GM21723 (cell line): Measurements from ENCODE around the gene COL1A1.

Experiments
- ATAC-seq: cut with Tn5 transposase; IDR thresholded peaks from one replicate; pipeline ENCODE4 v1.9.1; 2021; ENCODE audit warnings: mild to moderate bottlenecking, moderate library complexity; ENCODE audit not compliant: unreplicated experiment

The COL1A1 gene

GRCh38 chr17:50174444-50174843, 27.0 kb downstream of the COL1A1 start:
- ATAC-seq, result no peak

GRCh38 chr17:50173335-50173941, 28.0 kb downstream of the COL1A1 start:
- no peak for ATAC-seq

- ATAC-seq, result no peak
Observed at GRCh38 chr17:50172936-50173334, 28.5 kb downstream of the COL1A1 start.

GRCh38 chr17:50172130-50172529, 29.3 kb downstream of the COL1A1 start:
- ATAC-seq, result no peak

- ATAC-seq, result no peak
Observed at GRCh38 chr17:50171371-50172071, 29.9 kb downstream of the COL1A1 start.

- peak; percentile 74 for ATAC-seq
Observed at GRCh38 chr17:50170662-50171370, 30.6 kb downstream of the COL1A1 start.

GRCh38 chr17:50169881-50170459, 31.5 kb downstream of the COL1A1 start:
- ATAC-seq, result no peak

- no peak for ATAC-seq
Observed at GRCh38 chr17:50169121-50169764, 32.2 kb downstream of the COL1A1 start.

- no peak for ATAC-seq
Observed at GRCh38 chr17:50168319-50168718, 33.1 kb downstream of the COL1A1 start.

GRCh38 chr17:50167371-50167770, 34.1 kb downstream of the COL1A1 start:
- ATAC-seq, result no peak

GRCh38 chr17:50166518-50167181, 34.8 kb downstream of the COL1A1 start:
- ATAC-seq, result no peak

- no peak for ATAC-seq
Observed at GRCh38 chr17:50165867-50166517, 35.4 kb downstream of the COL1A1 start, which contains the start of gene SGCA. Gene SGCA (plus strand): TSS chr17:50166005. CDS start chr17:50166041, 36 bp downstream.

- no peak for ATAC-seq
Observed at GRCh38 chr17:50165466-50165865, 36.0 kb downstream of the COL1A1 start.

GRCh38 chr17:50165066-50165465, 36.4 kb downstream of the COL1A1 start:
- ATAC-seq, result no peak

GRCh38 chr17:50164697-50164988, 36.8 kb downstream of the COL1A1 start:
- no peak for ATAC-seq

- no peak for ATAC-seq
Observed at GRCh38 chr17:50163843-50164696, 37.4 kb downstream of the COL1A1 start.

GRCh38 chr17:50162466-50163254, 38.8 kb downstream of the COL1A1 start:
- ATAC-seq, result no peak

GRCh38 chr17:50161911-50162288, 39.5 kb downstream of the COL1A1 start:
- ATAC-seq, result no peak
